ENCODE results near the gene GLP1R.

Gene GLP1R

GRCh38 chr6:39113788-39114187, 65.2 kb downstream of the GLP1R start:
- peak overlapping the region; percentile 89 for H3K27ac ChIP-seq

GRCh38 chr6:39114388-39114703, 65.8 kb downstream of the GLP1R start:
- H3K27ac ChIP-seq, result peak overlapping the region; percentile 89
- TF ChIP-seq, protein P1, sequence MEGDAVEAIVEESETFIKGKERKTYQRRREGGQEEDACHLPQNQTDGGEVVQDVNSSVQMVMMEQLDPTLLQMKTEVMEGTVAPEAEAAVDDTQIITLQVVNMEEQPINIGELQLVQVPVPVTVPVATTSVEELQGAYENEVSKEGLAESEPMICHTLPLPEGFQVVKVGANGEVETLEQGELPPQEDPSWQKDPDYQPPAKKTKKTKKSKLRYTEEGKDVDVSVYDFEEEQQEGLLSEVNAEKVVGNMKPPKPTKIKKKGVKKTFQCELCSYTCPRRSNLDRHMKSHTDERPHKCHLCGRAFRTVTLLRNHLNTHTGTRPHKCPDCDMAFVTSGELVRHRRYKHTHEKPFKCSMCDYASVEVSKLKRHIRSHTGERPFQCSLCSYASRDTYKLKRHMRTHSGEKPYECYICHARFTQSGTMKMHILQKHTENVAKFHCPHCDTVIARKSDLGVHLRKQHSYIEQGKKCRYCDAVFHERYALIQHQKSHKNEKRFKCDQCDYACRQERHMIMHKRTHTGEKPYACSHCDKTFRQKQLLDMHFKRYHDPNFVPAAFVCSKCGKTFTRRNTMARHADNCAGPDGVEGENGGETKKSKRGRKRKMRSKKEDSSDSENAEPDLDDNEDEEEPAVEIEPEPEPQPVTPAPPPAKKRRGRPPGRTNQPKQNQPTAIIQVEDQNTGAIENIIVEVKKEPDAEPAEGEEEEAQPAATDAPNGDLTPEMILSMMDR (conservative IDR thresholded peaks at IDR 0.05), result no peak

More at GRCh38 chr6:39113788-39114187, 65.2 kb downstream of the GLP1R start:
- TF ChIP-seq, protein P1 (conservative IDR thresholded peaks at IDR 0.05), result no peak

GRCh38 chr6:39114704-39115599, 66.4 kb downstream of the GLP1R start, which contains the start of gene SAYSD1:
Gene SAYSD1 (minus strand): TSS chr6:39115186. CDS start chr6:39115089, 97 bp downstream.
- H3K27ac ChIP-seq, result peak within 1 kb of the TSS; percentile 89
- TF ChIP-seq, protein P1 (conservative IDR thresholded peaks at IDR 0.05), result no peak

DNA sequence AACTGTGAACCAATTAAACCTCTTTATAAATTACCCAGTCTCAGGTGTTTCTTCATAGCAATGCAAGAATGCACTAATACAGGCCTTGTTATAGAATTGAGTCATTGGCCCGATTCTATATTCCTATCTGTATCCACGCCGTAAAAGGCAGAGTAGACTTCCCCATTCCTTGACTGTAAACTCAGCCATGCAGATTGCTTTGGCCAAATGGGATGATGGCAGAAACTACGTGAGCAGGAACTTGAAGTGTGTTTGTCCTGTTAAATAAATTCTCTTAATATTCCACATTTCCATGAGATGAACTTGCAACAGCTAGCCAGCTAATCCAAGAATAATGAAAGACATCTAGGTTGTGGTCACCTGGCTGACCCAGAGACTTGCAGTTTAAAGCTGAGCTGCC, 70.3 kb downstream of the GLP1R start:
- no peak overlapping the region for H3K27ac ChIP-seq
- TF ChIP-seq, protein P1 (conservative IDR thresholded peaks at IDR 0.05), result no peak

DNA sequence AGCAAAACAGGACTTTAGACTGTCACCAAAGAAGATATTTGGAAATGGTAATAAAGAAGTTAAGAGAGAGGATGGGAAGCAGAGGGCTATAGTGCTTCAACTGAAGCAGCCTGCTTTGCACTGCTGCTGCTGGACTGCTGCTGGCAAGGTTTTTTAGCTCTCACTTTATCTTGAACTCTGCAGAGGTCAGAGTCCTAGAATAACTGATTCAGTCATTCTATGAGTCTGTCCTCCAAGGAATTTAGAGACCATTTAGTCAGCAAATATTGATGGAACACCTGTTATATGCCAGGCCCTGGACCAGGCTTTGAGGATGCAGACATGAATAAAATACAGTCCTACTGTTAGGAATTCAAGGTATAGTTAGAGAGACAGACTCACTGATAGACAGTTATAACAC, 75.5 kb downstream of the GLP1R start:
- H3K27ac ChIP-seq, result no peak overlapping the region
- TF ChIP-seq, protein P1 (conservative IDR thresholded peaks at IDR 0.05), result no peak

DNA sequence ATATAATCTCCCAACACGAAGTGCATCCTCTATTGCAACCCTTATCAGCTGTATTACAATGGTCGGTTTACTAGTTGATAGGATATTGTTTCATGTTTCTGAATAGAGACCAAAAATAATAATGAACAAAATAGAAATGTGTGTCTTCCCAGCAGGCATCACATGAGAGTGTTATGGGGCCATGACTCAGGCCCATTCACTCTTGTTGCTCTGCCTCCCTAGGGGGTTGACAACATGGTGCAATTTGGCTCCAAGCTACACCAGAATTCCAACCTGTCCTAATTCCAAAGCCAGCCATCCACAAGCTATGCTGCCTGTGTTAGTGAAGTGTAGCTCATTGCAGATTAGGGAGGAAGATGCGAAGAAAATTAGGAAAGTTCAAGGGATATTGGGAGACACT, 79.5 kb downstream of the GLP1R start:
- TF ChIP-seq, protein P1 (conservative IDR thresholded peaks at IDR 0.05), result no peak
- no peak overlapping the region for H3K27ac ChIP-seq

GRCh38 chr6:39128832-39129231, 80.3 kb downstream of the GLP1R start:
- no peak overlapping the region for H3K27ac ChIP-seq
- TF ChIP-seq, protein P1 (conservative IDR thresholded peaks at IDR 0.05), result no peak

Data from VCaP (cell line).